Measurements from ENCODE around the gene RXRG. TPM values are rescaled to one million over a fixed set of nuclear protein-coding genes. Genes with fewer than 3 reads are reported as not detected.

Gene RXRG
- total and polyA plus RNA-seq, 2 of the 8 experiments (the other 6 are each of a cell fraction or from before 2014, with no cell fraction given): not detected

DNA sequence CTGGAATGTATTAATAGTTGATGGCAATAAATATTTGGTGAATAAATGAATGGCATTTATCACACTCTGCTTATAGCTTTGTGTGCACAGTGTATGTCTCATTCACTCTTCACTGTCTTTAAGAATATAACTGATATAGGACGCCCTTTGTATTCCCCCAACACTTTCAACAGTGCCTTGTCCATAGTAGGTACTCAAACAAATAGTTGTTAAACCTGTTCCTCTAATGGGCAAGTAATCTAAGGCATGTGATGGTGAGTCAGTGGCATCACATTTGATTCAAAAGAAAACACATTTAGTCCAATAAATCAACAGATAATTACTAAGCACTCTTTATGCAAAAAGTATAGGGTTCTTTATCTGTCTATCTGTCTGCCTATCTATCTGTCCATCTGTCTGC, 11.2 kb upstream of the RXRG start (continued):
- TF ChIP-seq, protein P1, sequence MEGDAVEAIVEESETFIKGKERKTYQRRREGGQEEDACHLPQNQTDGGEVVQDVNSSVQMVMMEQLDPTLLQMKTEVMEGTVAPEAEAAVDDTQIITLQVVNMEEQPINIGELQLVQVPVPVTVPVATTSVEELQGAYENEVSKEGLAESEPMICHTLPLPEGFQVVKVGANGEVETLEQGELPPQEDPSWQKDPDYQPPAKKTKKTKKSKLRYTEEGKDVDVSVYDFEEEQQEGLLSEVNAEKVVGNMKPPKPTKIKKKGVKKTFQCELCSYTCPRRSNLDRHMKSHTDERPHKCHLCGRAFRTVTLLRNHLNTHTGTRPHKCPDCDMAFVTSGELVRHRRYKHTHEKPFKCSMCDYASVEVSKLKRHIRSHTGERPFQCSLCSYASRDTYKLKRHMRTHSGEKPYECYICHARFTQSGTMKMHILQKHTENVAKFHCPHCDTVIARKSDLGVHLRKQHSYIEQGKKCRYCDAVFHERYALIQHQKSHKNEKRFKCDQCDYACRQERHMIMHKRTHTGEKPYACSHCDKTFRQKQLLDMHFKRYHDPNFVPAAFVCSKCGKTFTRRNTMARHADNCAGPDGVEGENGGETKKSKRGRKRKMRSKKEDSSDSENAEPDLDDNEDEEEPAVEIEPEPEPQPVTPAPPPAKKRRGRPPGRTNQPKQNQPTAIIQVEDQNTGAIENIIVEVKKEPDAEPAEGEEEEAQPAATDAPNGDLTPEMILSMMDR (IDR thresholded peaks at IDR 0.05; ENCODE audit: control extremely low read depth in 1 of 3, insufficient read depth in 1 of 3, low read depth in 1 of 3, low read length in 3 of 3): no peak
